Measurements from ENCODE around the gene PNPT1. TPM values are rescaled to one million over a fixed set of nuclear protein-coding genes. Genes with fewer than 3 reads are reported as not detected.
"Not testable (repeated sequence)": the region's sequence is repeated elsewhere in the genome, so short reads cannot be mapped to it uniquely, and the experiment has no call there.

The PNPT1 gene
- total RNA-seq, 1 donor from 2014 or later: 21.0 TPM

DNA sequence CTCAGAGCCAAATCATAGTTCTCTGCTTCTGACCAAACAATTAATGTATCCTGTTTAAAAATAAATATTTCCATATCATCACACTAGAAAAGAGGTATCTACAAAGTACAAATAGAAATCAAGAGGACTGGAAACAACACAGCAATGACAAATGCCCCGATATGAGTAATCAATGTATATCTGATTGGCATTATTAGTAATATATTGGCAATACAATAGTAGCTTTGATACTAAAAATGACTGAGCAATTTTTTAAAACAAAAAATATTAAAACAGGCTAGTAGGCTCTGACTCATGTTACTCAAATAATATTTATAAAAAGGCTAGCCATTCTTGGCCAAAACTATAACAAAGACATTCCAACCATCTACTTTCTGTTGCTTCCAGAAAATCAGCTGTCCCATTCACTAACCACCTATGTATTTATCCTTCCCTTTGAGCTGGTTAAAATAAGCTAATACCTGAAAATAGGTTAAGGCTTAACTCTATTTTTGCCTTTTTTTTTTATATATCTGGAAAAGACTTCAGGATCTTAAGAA, 89.5 kb downstream of the PNPT1 start:
- DNase-seq: no peak
- H3K4me1 Mint-ChIP-seq (ENCODE audit: low read depth, unreplicated experiment): no peaks in the 10 kb centered on the region
- no peaks in the 10 kb centered on the region for H3K36me3 Mint-ChIP-seq (ENCODE audit: unreplicated experiment)
- TF ChIP-seq, protein P1, sequence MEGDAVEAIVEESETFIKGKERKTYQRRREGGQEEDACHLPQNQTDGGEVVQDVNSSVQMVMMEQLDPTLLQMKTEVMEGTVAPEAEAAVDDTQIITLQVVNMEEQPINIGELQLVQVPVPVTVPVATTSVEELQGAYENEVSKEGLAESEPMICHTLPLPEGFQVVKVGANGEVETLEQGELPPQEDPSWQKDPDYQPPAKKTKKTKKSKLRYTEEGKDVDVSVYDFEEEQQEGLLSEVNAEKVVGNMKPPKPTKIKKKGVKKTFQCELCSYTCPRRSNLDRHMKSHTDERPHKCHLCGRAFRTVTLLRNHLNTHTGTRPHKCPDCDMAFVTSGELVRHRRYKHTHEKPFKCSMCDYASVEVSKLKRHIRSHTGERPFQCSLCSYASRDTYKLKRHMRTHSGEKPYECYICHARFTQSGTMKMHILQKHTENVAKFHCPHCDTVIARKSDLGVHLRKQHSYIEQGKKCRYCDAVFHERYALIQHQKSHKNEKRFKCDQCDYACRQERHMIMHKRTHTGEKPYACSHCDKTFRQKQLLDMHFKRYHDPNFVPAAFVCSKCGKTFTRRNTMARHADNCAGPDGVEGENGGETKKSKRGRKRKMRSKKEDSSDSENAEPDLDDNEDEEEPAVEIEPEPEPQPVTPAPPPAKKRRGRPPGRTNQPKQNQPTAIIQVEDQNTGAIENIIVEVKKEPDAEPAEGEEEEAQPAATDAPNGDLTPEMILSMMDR (IDR thresholded peaks at IDR 0.05; ENCODE audit: partially characterized antibody, unreplicated experiment): no peak
- H3K4me3 Mint-ChIP-seq (ENCODE audit: unreplicated experiment): no peak overlapping the region
- H3K27ac Mint-ChIP-seq (ENCODE audit: unreplicated experiment): no peak overlapping the region
- H3K27me3 Mint-ChIP-seq (ENCODE audit: unreplicated experiment): peaks cover 3% of the 10 kb centered on the region
- H3K9me3 Mint-ChIP-seq (ENCODE audit: unreplicated experiment): no peaks in the 10 kb centered on the region

GRCh38 chr2:55601849-55602248, 91.8 kb downstream of the PNPT1 start:
- DNase-seq: no peak
- no peaks in the 10 kb centered on the region for H3K4me1 Mint-ChIP-seq (ENCODE audit: low read depth, unreplicated experiment)
- H3K27ac Mint-ChIP-seq (ENCODE audit: unreplicated experiment): no peak overlapping the region
- TF ChIP-seq, protein P1 (IDR thresholded peaks at IDR 0.05; ENCODE audit: partially characterized antibody, unreplicated experiment): no peak
- H3K9me3 Mint-ChIP-seq (ENCODE audit: unreplicated experiment): no peaks in the 10 kb centered on the region
- no peaks in the 10 kb centered on the region for H3K36me3 Mint-ChIP-seq (ENCODE audit: unreplicated experiment)
- H3K27me3 Mint-ChIP-seq (ENCODE audit: unreplicated experiment): no peaks in the 10 kb centered on the region
- H3K4me3 Mint-ChIP-seq (ENCODE audit: unreplicated experiment): no peak overlapping the region

DNA sequence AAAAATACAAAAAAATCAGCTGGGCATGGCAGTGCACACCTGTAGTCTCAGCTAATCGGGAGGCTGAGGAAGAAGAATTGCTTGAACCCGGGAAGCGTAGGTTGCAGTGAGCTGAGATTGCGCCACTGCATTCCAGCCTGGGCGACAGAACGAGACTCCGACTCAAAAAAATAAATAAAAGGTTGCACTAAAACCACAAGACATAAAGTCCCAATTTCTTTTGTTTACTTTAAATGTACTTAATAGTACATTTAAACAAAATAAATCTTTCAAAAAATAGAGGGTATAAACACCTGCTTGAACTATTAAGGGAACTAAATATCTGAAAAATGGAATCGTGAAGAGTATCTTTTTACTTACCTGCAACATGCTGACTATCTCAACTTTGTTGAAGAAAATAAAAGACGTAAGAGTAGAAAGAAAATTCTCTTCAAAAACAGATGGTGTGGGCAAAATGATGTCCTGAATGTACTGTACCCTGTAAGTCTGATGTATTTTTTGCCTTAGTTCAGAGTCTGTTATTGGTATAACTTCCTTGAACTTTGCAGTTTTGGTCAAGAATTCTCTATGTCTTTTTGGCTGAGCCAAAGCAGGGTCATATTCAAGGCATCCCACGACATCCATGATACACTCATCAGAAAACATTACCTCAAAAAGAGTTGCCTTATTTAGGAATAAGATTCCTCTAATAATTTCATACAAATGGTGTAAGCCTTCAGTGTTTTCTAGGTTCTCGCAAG, 95.4 kb downstream of the PNPT1 start:
- DNase-seq: no peak
- Mint-ChIP-seq H3K9me3 (ENCODE audit: unreplicated experiment) (no peaks in the 10 kb centered on the region), H3K27ac (ENCODE audit: unreplicated experiment) (no peak overlapping the region), H3K27me3 (ENCODE audit: unreplicated experiment) (peaks cover 2% of the 10 kb centered on the region), H3K4me3 (ENCODE audit: unreplicated experiment) (no peak overlapping the region), H3K4me1 (ENCODE audit: low read depth, unreplicated experiment) (no peaks in the 10 kb centered on the region), H3K36me3 (ENCODE audit: unreplicated experiment) (no peaks in the 10 kb centered on the region)
- TF ChIP-seq, protein P1 (IDR thresholded peaks at IDR 0.05; ENCODE audit: partially characterized antibody, unreplicated experiment): no peak

DNA sequence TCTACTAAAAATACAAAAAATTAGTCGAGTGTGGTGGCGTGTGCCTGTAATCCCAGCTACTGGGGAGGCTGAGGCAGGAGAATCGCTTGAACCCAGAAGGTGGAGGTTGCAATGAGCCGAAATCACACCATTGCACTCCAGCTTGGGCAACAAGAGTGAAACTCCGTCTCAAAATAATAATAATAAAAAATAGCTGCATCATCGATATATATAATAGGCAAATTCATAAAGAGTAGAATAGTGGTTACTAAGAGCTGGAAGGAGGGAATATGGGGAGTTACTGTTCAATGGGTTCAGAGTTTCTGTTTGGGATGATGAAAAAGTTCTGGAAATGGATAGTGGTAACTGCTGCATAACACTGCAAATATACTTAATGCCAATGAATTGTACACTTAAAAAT, 96.8 kb downstream of the PNPT1 start:
- not testable (repeated sequence) for H3K36me3 Mint-ChIP-seq (ENCODE audit: unreplicated experiment); DNase-seq; H3K27me3 Mint-ChIP-seq (ENCODE audit: unreplicated experiment); H3K27ac Mint-ChIP-seq (ENCODE audit: unreplicated experiment); H3K4me1 Mint-ChIP-seq (ENCODE audit: low read depth, unreplicated experiment); H3K9me3 Mint-ChIP-seq (ENCODE audit: unreplicated experiment); H3K4me3 Mint-ChIP-seq (ENCODE audit: unreplicated experiment)

GRCh38 chr2:55595536-55595935, 98.1 kb downstream of the PNPT1 start:
- DNase-seq: no peak
- Mint-ChIP-seq H3K36me3 (ENCODE audit: unreplicated experiment) (no peaks in the 10 kb centered on the region), H3K9me3 (ENCODE audit: unreplicated experiment) (no peaks in the 10 kb centered on the region), H3K4me1 (ENCODE audit: low read depth, unreplicated experiment) (peaks cover 4% of the 10 kb centered on the region), H3K27ac (ENCODE audit: unreplicated experiment) (no peak overlapping the region), H3K4me3 (ENCODE audit: unreplicated experiment) (no peak overlapping the region), H3K27me3 (ENCODE audit: unreplicated experiment) (peaks cover 2% of the 10 kb centered on the region)
- TF ChIP-seq, protein P1 (IDR thresholded peaks at IDR 0.05; ENCODE audit: partially characterized antibody, unreplicated experiment): no peak
